ENCODE results near the gene HNRNPUL2. TPM values are rescaled to one million over a fixed set of nuclear protein-coding genes. Genes with fewer than 3 reads are reported as not detected.

HNRNPUL2 gene
- total and polyA plus RNA-seq, 7 donors, result 22.9 to 54.3 (median 30.7) TPM

DNA sequence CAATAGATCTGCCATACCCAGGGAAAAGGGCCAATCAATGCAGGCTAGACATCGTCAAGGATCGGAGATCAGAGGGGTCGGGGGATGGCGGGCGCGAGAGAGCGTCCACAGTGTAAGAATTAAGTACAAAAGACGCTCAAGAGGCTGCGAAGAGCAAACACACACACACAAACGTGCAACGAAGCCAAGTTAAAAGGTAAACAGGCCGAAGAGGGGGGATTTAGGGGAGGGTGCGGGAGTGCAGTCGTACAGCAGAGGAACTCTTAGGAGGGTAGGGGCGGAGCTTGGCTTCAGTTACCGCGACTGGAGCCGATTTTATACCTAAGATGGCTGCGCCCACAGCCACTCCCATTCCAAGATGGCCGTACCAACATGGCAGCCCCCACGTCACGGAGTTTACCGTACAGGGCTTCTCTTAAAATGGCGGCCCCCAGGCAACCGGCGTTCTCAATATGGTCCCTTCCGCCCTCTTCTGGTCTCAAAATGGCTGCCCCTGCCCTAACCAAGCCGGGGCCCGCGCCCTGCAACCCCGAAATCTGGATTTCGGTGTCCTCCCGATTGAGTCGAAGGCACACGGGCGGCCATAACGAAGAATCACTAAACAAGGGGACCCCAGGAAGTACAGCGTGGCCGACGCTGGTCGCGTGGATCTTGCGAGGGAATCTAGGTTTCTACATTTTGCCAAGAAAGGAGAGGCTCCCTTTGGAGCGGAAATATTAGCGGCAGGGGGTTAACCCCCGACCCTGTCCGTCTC is 17.8 kb downstream of the HNRNPUL2 start:
- peaks cover 0 to 40% (median 36%) of the 10 kb centered on the region in 4 donors for H3K4me1 ChIP-seq
- H3K9me3 ChIP-seq, result no peaks in the 10 kb centered on the region
- TF ChIP-seq POLR2A (IDR thresholded peaks at IDR 0.05), result peak; percentile 55 to 71
- no peak for TF ChIP-seq EP300 (IDR thresholded peaks at IDR 0.05)
- TF ChIP-seq, protein P1, sequence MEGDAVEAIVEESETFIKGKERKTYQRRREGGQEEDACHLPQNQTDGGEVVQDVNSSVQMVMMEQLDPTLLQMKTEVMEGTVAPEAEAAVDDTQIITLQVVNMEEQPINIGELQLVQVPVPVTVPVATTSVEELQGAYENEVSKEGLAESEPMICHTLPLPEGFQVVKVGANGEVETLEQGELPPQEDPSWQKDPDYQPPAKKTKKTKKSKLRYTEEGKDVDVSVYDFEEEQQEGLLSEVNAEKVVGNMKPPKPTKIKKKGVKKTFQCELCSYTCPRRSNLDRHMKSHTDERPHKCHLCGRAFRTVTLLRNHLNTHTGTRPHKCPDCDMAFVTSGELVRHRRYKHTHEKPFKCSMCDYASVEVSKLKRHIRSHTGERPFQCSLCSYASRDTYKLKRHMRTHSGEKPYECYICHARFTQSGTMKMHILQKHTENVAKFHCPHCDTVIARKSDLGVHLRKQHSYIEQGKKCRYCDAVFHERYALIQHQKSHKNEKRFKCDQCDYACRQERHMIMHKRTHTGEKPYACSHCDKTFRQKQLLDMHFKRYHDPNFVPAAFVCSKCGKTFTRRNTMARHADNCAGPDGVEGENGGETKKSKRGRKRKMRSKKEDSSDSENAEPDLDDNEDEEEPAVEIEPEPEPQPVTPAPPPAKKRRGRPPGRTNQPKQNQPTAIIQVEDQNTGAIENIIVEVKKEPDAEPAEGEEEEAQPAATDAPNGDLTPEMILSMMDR (IDR thresholded peaks at IDR 0.05), result no peak
- TF ChIP-seq POLR2AphosphoS5 (IDR thresholded peaks at IDR 0.05), result peak; percentile 71 to 91 (median 84)
- H3K36me3 ChIP-seq, result peaks cover 10 to 41% (median 21%) of the 10 kb centered on the region in 4 donors
- WGBS, 2 donors, result 2 to 4% methylated on average over 47 of the region's 47 CpGs
- H3K27ac ChIP-seq, result peak overlapping the region; percentile 88 to 94 (median 92)
- H3K27me3 ChIP-seq, result no peaks in the 10 kb centered on the region
- intact Hi-C loops (cut with DNase I), result loop anchor here (5.0 kb wide), 3 partner anchors 42 to 97 kb away; partner anchors contain the start of genes C11orf98, CSKMT, EML3 and INTS5
- peak; percentile 100 for DNase-seq
- peak overlapping the region; percentile 44 to 59 (median 55) for H3K4me3 ChIP-seq

DNA sequence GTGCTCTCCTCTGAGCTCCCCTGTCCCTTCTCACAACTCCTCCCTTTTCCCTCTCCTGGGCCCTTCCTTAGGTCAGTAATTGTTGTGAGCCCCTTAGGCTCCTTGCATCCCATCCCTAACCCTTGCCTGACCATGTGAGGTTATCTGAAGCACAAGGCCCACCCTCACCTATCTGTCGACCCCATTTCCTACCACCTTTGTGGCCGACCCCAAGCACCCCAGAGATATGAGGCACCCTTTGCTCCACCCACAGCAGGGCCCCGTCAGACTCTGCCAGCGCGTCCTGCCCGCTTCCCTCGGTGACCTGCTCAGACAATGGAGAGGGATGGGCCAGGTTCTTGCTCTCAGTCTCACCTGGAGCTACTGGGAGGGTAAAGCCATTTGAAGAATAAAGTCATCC is 18.5 kb downstream of the HNRNPUL2 start:
- Histone ChIP-seq H3K36me3 (peaks cover 5 to 34% (median 15%) of the 10 kb centered on the region in 4 donors), H3K4me3 (peak overlapping the region; percentile 44 to 59 (median 55)), H3K27ac (peak overlapping the region; percentile 88 to 94 (median 92)), H3K4me1 (peaks cover 0 to 40% (median 36%) of the 10 kb centered on the region in 4 donors), H3K27me3 (no peaks in the 10 kb centered on the region), H3K9me3 (no peaks in the 10 kb centered on the region)
- peak; percentile 73 for DNase-seq
- intact Hi-C loops (cut with DNase I), result loop anchor here (5.0 kb wide), 3 partner anchors 41 to 96 kb away; partner anchors contain the start of genes C11orf98, CSKMT, EML3 and INTS5
- 2 to 5% methylated on average over 7 of the region's 7 CpGs for WGBS, 2 donors
- TF ChIP-seq POLR2AphosphoS5 (IDR thresholded peaks at IDR 0.05), result no peak
- no peak for TF ChIP-seq EP300 (IDR thresholded peaks at IDR 0.05)
- TF ChIP-seq, protein P1 (IDR thresholded peaks at IDR 0.05), result no peak
- TF ChIP-seq POLR2A (IDR thresholded peaks at IDR 0.05), result no peak

DNA sequence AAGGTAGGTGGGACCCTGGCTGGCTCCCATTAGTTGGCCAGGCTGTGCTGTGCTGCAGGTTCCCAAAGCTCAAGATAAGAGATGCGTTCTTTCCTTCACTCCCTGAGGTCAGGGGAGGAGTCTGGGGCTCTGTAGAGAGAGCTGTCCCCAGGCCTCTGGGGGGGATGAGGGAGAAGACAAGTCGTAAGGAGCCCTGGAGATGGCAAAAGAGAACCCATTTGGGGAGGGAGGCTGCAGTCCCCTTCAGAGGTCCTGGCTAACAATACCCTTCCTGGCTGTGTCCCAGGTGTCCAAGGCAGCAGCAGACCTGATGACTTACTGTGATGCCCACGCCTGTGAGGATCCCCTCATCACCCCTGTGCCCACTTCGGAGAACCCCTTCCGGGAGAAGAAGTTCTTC is 18.9 kb downstream of the HNRNPUL2 start:
- intact Hi-C loops (cut with DNase I), result loop anchor here (5.0 kb wide), 3 partner anchors 41 to 96 kb away; partner anchors contain the start of genes C11orf98, CSKMT, EML3 and INTS5
- Histone ChIP-seq H3K27ac (peak overlapping the region; percentile 88 to 94 (median 92)), H3K4me3 (peak overlapping the region in 1 of 4 donors; percentile 55), H3K9me3 (no peaks in the 10 kb centered on the region), H3K27me3 (no peaks in the 10 kb centered on the region), H3K36me3 (peaks cover 5 to 30% (median 13%) of the 10 kb centered on the region in 4 donors), H3K4me1 (peaks cover 0 to 40% (median 36%) of the 10 kb centered on the region in 4 donors)
- no peak for TF ChIP-seq EP300 (IDR thresholded peaks at IDR 0.05)
- no peak for TF ChIP-seq POLR2A (IDR thresholded peaks at IDR 0.05)
- TF ChIP-seq, protein P1 (IDR thresholded peaks at IDR 0.05), result no peak
- no peak for TF ChIP-seq POLR2AphosphoS5 (IDR thresholded peaks at IDR 0.05)
- peak; percentile 68 for DNase-seq
- WGBS, 2 donors, result 79 to 81% methylated on average over 5 of the region's 5 CpGs

DNA sequence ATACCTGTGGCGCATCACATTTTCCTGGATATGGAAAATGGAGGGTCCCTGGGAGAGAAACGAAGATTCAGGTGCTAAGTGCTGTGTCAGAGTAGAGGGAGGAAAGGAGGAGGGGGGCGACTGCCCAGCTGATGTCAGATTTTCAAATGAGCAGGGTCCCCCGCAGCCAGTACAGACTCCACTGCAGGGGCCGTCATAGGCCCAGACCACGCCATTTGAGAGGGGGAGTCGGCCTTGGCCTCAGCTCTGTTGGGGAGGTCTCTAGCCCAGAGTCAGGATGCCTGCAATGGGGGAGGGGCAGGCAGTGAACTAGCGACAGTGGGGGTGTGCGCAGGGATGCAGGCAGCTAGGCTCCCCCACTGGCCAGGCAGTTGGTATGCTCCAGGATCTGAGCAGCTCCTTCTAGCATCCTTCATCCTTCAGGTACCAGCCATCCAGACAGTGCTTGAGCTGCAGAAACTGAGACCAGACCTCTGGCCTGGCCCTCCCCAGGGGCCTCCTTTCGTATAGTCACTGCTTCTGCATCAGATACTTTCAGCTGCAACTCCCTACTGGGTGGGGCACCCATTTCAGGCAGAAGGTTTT is 19.9 kb downstream of the HNRNPUL2 start, which contains the start of the genes BSCL2 and GNG3:
Gene BSCL2, minus strand, starts transcription at position 148 of the 585 bp plus-strand sequence. CDS start 229 bp downstream, outside the sequence.
Gene GNG3, plus strand, starts transcription at position 400 of the 585 bp plus-strand sequence. CDS start 620 bp downstream, outside the sequence.
- intact Hi-C loops (cut with DNase I), result loop anchor here (5.0 kb wide), 3 partner anchors 40 to 95 kb away; partner anchors contain the start of genes C11orf98, CSKMT, EML3 and INTS5
- no peak for DNase-seq

More for the DNA sequence above, 19.9 kb downstream of the HNRNPUL2 start, which contains the start of the genes BSCL2 and GNG3:
- Histone ChIP-seq H3K9me3 (no peaks in the 10 kb centered on the region), H3K27ac (peak within 1 kb of the TSS; percentile 88 to 94 (median 92)), H3K4me3 (peak within 1 kb of the TSS; percentile 49 to 73 (median 62)), H3K27me3 (no peaks in the 10 kb centered on the region), H3K36me3 (peaks cover 0 to 21% (median 8%) of the 10 kb centered on the region in 4 donors), H3K4me1 (peaks cover 0 to 40% (median 36%) of the 10 kb centered on the region in 4 donors)
- WGBS, 2 donors, result 83 to 86% methylated on average over 10 of the region's 10 CpGs
- TF ChIP-seq POLR2A (IDR thresholded peaks at IDR 0.05), result no peak
- TF ChIP-seq EP300 (IDR thresholded peaks at IDR 0.05), result no peak
- TF ChIP-seq, protein P1 (IDR thresholded peaks at IDR 0.05), result no peak
- no peak for TF ChIP-seq POLR2AphosphoS5 (IDR thresholded peaks at IDR 0.05)
